Measurements from ENCODE around the gene MPZL1. TPM values are rescaled to one million over a fixed set of nuclear protein-coding genes. Genes with fewer than 3 reads are reported as not detected.

Gene MPZL1
- total RNA-seq, 1 experiment from 2014 or later: 110 TPM

Other genes starting within 250 kb of the MPZL1 start
- not detected in 2 replicates for gene CD247, start 203.5 kb upstream of the MPZL1 start, total RNA-seq (2014; rRNA removed; shearing (Covaris generic))
- 74.8 and 81.5 TPM in 2 replicates for gene CREG1, start 168.2 kb upstream of the MPZL1 start, total RNA-seq (2014; rRNA removed; shearing (Covaris generic))
- gene RCSD1, start 91.8 kb upstream of the MPZL1 start, total RNA-seq (2014; rRNA removed; shearing (Covaris generic)): 0.15 and 0.81 TPM in 2 replicates
- 0.15 TPM in 1 of 2 replicates, not detected in the other for gene ADCY10, start 192.2 kb downstream of the MPZL1 start, total RNA-seq (2014; rRNA removed; shearing (Covaris generic))
- gene DCAF6, start 214.7 kb downstream of the MPZL1 start, total RNA-seq (2014; rRNA removed; shearing (Covaris generic)): 27.7 and 53.5 TPM in 2 replicates
- 91.3 and 99.4 TPM in 2 replicates for gene MPC2, start 215.1 kb downstream of the MPZL1 start, total RNA-seq (2014; rRNA removed; shearing (Covaris generic))

Measured in M059J (cell line).